GM18907 (cell line): ENCODE results near the gene FBXO42.
A peak's percentile ranks its signal among the peaks of the same experiment; 100 is the strongest.
"Not testable (repeated sequence)": the region's sequence is repeated elsewhere in the genome, so short reads cannot be mapped to it uniquely, and the experiment has no call there.

ENCODE experiments used
- ATAC-seq: cut with Tn5 transposase; IDR thresholded peaks from one replicate; pipeline ENCODE4 v1.9.1; 2021; ENCODE audit warnings: mild to moderate bottlenecking, moderate library complexity; ENCODE audit not compliant: unreplicated experiment

FBXO42 gene

GRCh38 chr1:16222716-16223115, 129.6 kb downstream of the FBXO42 start:
- ATAC-seq, result not testable (repeated sequence)

- ATAC-seq, result no peak
These were observed 130.8 kb downstream of the FBXO42 start for GRCh38 chr1:16221499-16221898.

GRCh38 chr1:16219968-16220500, 132.2 kb downstream of the FBXO42 start:
- no peak for ATAC-seq

GRCh38 chr1:16218674-16219071, 133.6 kb downstream of the FBXO42 start:
- ATAC-seq, result no peak

GRCh38 chr1:16218014-16218673, 134.1 kb downstream of the FBXO42 start:
- no peak for ATAC-seq

GRCh38 chr1:16217061-16217785, 135.1 kb downstream of the FBXO42 start:
- ATAC-seq, result peak; percentile 83

- no peak for ATAC-seq
These were observed 136.2 kb downstream of the FBXO42 start for GRCh38 chr1:16215882-16216753.

- not testable (repeated sequence) for ATAC-seq
These were observed 137.0 kb downstream of the FBXO42 start for GRCh38 chr1:16215240-16215639.

- ATAC-seq, result not testable (repeated sequence)
These were observed 138.7 kb downstream of the FBXO42 start for GRCh38 chr1:16213544-16213943.

GRCh38 chr1:16213013-16213412, 139.3 kb downstream of the FBXO42 start:
- ATAC-seq, result no peak

GRCh38 chr1:16212251-16212961, 139.9 kb downstream of the FBXO42 start, which contains the start of gene ARHGEF19:
Gene ARHGEF19 (minus strand): TSS chr1:16212652. CDS start chr1:16209054, 3,598 bp downstream.
- ATAC-seq, result no peak

GRCh38 chr1:16211824-16212223, 140.5 kb downstream of the FBXO42 start:
- no peak for ATAC-seq

- ATAC-seq, result no peak
These were observed 141.7 kb downstream of the FBXO42 start for GRCh38 chr1:16210581-16210980.

- ATAC-seq, result no peak
These were observed 142.4 kb downstream of the FBXO42 start for GRCh38 chr1:16209847-16210407.

GRCh38 chr1:16209132-16209846, 143.0 kb downstream of the FBXO42 start:
- ATAC-seq, result no peak

- ATAC-seq, result no peak
These were observed 143.9 kb downstream of the FBXO42 start for GRCh38 chr1:16208270-16208987.

GRCh38 chr1:16207318-16208269, 144.7 kb downstream of the FBXO42 start:
- ATAC-seq, result no peak
